Spleen (tissue), 11 donors: ENCODE measurements around the gene PGGT1B. TPM values are rescaled to one million over a fixed set of nuclear protein-coding genes. Genes with fewer than 3 reads are reported as not detected.
A peak's percentile ranks its signal among the peaks of the same experiment; 100 is the strongest.

Experiments used
- DNase-seq: peaks from one replicate; pipeline ENCODE4 v3.0.0-alpha.2; 2020
- H3K27ac ChIP-seq, 8 donors: fragments of 200-600 bp; sonication (generic) in 7 of 8; 1 replicate in 4 of 8; 2 replicates in 4 of 8; pipeline versions ENCODE4 v1.5.0 to v1.8.0; 2016 to 2021; ENCODE audit warnings: inconsistent platforms in 4 of 8, mild to moderate bottlenecking in 4 of 8, moderate library complexity in 1 of 8
- H3K27me3 ChIP-seq, 7 donors: fragments of 200-600 bp; sonication (generic) in 6 of 7; replicated peaks in 1 of 7; 1 replicate in 4 of 7; 2 replicates in 3 of 7; pipeline versions ENCODE4 v1.5.0 to v1.8.0; 2016 to 2021; ENCODE audit warnings: inconsistent platforms in 3 of 7, mild to moderate bottlenecking in 1 of 7
- H3K36me3 ChIP-seq, 6 donors: fragments of 200-600 bp; sonication (generic) in 5 of 6; 1 replicate in 4 of 6; 2 replicates in 2 of 6; pipeline versions ENCODE4 v1.5.0 to v1.8.0; 2016 to 2021; ENCODE audit warnings: inconsistent platforms in 2 of 6
- H3K4me1 ChIP-seq, 6 donors: fragments of 200-600 bp; sonication (generic) in 5 of 6; 1 replicate in 3 of 6; 2 replicates in 3 of 6; pipeline versions ENCODE4 v1.5.0 to v1.8.0; 2016 to 2021; ENCODE audit warnings: inconsistent platforms in 3 of 6
- H3K4me3 ChIP-seq, 8 donors: fragments of 200-600 bp; sonication (generic) in 7 of 8; 1 replicate in 4 of 8; 2 replicates in 4 of 8; pipeline versions ENCODE4 v1.5.0 to v1.8.0; 2016 to 2021; ENCODE audit warnings: inconsistent platforms in 4 of 8, mild to moderate bottlenecking in 4 of 8, moderate library complexity in 2 of 8
- H3K9me3 ChIP-seq, 8 donors: fragments of 200-600 bp; sonication (generic) in 7 of 8; 1 replicate in 4 of 8; 2 replicates in 4 of 8; pipeline versions ENCODE4 v1.5.0 to v1.8.0; 2016 to 2021; ENCODE audit warnings: inconsistent platforms in 4 of 8
- POLR2A ChIP-seq, 3 donors: fragments of 450-650 bp; IDR thresholded peaks; one replicate each; pipeline ENCODE4 v1.5.1; 2017; ENCODE audit warnings: antibody characterized with exemption in 3 of 3, mild to moderate bottlenecking in 1 of 3
- POLR2AphosphoS5 ChIP-seq, 3 donors: sonication (generic); formaldehyde crosslinking; IDR thresholded peaks; one replicate each; pipeline ENCODE4 v1.5.1; 2017; ENCODE audit warnings: antibody characterized with exemption in 3 of 3
- WGBS, 5 donors: extraction: QIAGEN DNeasy Blood & Tissue Kit in 3 of 5; methylation state at CpG; one replicate each; pipeline versions ENCODE4 v1.1.5 to v1.1.7; 2013 to 2018; 5-methylcytosine and 5-hydroxymethylcytosine counted together
- intact Hi-C: fragments of 100-400 bp; cut with DNase I; formaldehyde crosslinking; loops from one replicate; pipeline ENCODE4 v1.15.0; 2023; ENCODE audit warnings: low total_unique reads
- polyA plus RNA-seq, 3 donors: library from polyadenylated mRNA; stranded (reverse); fragments of 200-250 nt; gene quantifications; one replicate each; pipeline ENCODE4 v1.2.1, GENCODE V29; 2013
- total RNA-seq, 7 donors: library from RNA; depleted of rRNA in 3 of 7; stranded (reverse); fragments of >200 nt in 3 of 7; fragmentation: NEBNext Ultra II Directional in 4 of 7; extraction: Animal tissue kit (Norgen Biotek cat#: 25700) in 4 of 7; gene quantifications; one replicate each; pipeline versions ENCODE4 v1.1.0 to v1.2.1, GENCODE V29; 2016 to 2021
- TF ChIP-seq, protein P1 (sequence below), 11 experiments: fragments of 200-600 bp in 7 of 11; fragments of 450-650 bp in 4 of 11; sonication (generic) in 4 of 11; IDR thresholded peaks in 8 of 11; conservative IDR thresholded peaks in 3 of 11; 1 replicate in 7 of 11; 2 replicates in 4 of 11; pipeline versions ENCODE4 v1.4.0 to v1.8.0; 2016 to 2021; ENCODE audit warnings: antibody characterized with exemption in 11 of 11, inconsistent platforms in 4 of 11, mild to moderate bottlenecking in 1 of 11
- donor health status: healthy with polysubstance abuse.
- donor health status: DM: no; HTN: no; CAD: no; lungs with moderate emphysema.
- donor health status: DM: no; HTN: no; CAD: no.
- donor health status: Bipolar disorder and iron deficiency.
- donor health status: healthy.
- donor health status: DM: no; HTN: no; CAD: no.
- donor health status: DM: yes; HTN: yes; CAD: no.

Gene PGGT1B
- total and polyA plus RNA-seq, 10 donors: 3.7 to 59.9 (median 26.8) TPM

DNA sequence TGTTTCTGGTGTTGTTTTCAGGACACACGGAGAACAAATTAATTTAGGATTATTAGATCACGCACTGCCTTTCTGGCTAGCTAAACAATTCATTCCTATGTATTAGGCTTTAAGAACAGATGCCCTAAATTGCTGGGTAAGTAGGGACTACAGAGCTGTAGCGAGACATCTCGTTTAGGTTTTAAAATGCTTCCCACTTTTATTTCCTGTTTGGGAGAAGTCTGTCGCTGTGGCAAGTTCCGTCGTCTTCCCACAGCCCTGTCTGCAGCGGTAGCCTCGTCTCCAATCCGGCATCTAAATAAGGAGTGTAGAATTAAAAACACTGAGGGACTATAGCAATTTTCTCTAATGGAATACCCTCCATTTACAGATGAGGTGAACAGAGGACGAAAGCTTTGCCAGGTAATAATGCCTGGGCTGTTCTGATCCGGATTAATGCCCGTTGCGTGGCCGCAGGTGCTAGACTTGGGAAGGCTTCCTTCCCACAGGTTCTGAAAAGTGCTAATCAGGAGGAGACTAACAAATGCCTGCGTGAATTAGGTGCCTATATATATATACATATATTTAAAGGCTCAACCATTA lies 91.7 kb downstream of the PGGT1B start:
- TF ChIP-seq, protein P1, sequence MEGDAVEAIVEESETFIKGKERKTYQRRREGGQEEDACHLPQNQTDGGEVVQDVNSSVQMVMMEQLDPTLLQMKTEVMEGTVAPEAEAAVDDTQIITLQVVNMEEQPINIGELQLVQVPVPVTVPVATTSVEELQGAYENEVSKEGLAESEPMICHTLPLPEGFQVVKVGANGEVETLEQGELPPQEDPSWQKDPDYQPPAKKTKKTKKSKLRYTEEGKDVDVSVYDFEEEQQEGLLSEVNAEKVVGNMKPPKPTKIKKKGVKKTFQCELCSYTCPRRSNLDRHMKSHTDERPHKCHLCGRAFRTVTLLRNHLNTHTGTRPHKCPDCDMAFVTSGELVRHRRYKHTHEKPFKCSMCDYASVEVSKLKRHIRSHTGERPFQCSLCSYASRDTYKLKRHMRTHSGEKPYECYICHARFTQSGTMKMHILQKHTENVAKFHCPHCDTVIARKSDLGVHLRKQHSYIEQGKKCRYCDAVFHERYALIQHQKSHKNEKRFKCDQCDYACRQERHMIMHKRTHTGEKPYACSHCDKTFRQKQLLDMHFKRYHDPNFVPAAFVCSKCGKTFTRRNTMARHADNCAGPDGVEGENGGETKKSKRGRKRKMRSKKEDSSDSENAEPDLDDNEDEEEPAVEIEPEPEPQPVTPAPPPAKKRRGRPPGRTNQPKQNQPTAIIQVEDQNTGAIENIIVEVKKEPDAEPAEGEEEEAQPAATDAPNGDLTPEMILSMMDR (IDR thresholded peaks at IDR 0.05 in 8 of 11, conservative IDR thresholded peaks at IDR 0.05 in 3 of 11): no peak
- no peak for TF ChIP-seq POLR2A (IDR thresholded peaks at IDR 0.05)
- TF ChIP-seq POLR2AphosphoS5 (IDR thresholded peaks at IDR 0.05): no peak
- Histone ChIP-seq H3K4me3 (peak overlapping the region; percentile 78 to 94 (median 86)), H3K27ac (no peak overlapping the region), H3K36me3 (no peaks in the 10 kb centered on the region), H3K27me3 (peaks cover 0 to 100% (median 36%) of the 10 kb centered on the region in 7 donors), H3K4me1 (peaks cover 16 to 33% (median 21%) of the 10 kb centered on the region in 6 donors), H3K9me3 (peaks cover 0 to 20% (median 16%) of the 10 kb centered on the region in 8 donors)
- no peak for DNase-seq
- intact Hi-C loops: no loop called here
- 9 to 16% (median 11%) methylated on average over 16 of the region's 16 CpGs for WGBS, 5 donors

- WGBS, 5 donors: 0 to 2% (median 1%) methylated on average over 31 to 69 of the region's 69 CpGs
- Histone ChIP-seq H3K4me3 (peak overlapping the region; percentile 78 to 94 (median 86)), H3K4me1 (peaks cover 16 to 33% (median 21%) of the 10 kb centered on the region in 6 donors), H3K36me3 (no peaks in the 10 kb centered on the region), H3K27me3 (peaks cover 0 to 100% (median 36%) of the 10 kb centered on the region in 7 donors), H3K27ac (peak overlapping the region in 3 of 8 donors; percentile 36 to 54 (median 43)), H3K9me3 (peaks cover 0 to 27% (median 22%) of the 10 kb centered on the region in 8 donors)
- peak; percentile 85 for DNase-seq
- TF ChIP-seq, protein P1 (IDR thresholded peaks at IDR 0.05 in 8 of 11, conservative IDR thresholded peaks at IDR 0.05 in 3 of 11): no peak
- TF ChIP-seq POLR2AphosphoS5 (IDR thresholded peaks at IDR 0.05) (no peak), POLR2A (IDR thresholded peaks at IDR 0.05) (no peak)
- intact Hi-C loops: no loop called here
These were observed 92.3 kb downstream of the PGGT1B start for GRCh38 chr5:115170134-115170928.

DNA sequence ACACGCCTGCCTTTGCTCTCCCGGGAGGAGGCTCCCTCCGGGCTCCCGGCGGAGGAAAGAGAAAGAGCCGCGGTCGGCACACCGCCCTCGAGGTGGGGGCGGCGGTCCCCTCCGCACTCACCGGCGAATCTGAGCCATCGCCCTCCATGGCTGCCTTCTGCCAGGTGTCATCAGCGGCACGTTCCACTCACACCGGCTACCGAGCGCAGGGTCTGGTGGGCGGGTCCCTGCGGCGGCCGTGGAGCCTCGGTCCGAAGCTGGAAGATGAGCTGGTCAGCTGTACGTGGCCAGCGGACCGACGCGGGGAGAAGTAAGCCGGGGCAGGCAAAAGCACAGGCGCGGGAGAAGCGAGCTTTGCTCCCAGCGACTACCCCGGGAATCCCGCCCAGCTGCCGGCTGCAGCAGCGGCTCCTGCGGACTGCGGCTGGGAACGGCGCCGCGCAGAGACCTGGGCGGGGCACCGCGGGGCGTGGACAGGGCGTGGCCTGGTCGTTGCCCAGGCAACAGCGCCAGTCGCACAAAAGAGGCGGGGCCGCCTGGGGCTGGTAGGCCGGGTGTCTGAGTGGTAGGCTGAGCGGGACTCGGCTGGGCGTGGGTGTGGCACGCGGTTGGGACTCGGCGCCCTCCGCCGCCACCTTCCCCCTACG lies 93.1 kb downstream of the PGGT1B start, which contains the start of gene TRIM36:
TSS of gene TRIM36 (minus strand) at position 422 of the 647 bp plus-strand sequence. CDS start at position 148, 274 bp downstream.
- peaks cover 0 to 100% (median 40%) of the 10 kb centered on the region in 7 donors for H3K27me3 ChIP-seq
- peak in 1 of 3 donors; percentile 35 for TF ChIP-seq POLR2A (IDR thresholded peaks at IDR 0.05)
- TF ChIP-seq, protein P1 (IDR thresholded peaks at IDR 0.05 in 8 of 11, conservative IDR thresholded peaks at IDR 0.05 in 3 of 11): peak in 6 of 11 experiments; percentile 14 to 38 (median 22)
- TF ChIP-seq POLR2AphosphoS5 (IDR thresholded peaks at IDR 0.05): peak; percentile 72 to 92 (median 84)
- DNase-seq: peak; percentile 97
- H3K4me1 ChIP-seq: peaks cover 16 to 33% (median 21%) of the 10 kb centered on the region in 6 donors
- peaks cover 0 to 33% (median 25%) of the 10 kb centered on the region in 8 donors for H3K9me3 ChIP-seq
- no peaks in the 10 kb centered on the region for H3K36me3 ChIP-seq
- H3K27ac ChIP-seq: peak within 1 kb of the TSS in 4 of 8 donors; percentile 27 to 54 (median 40)
- intact Hi-C loops: no loop called here
- 0 to 1% (median 0%) methylated on average over 29 to 68 of the region's 68 CpGs for whole genome bisulfite sequencing, 5 donors
- H3K4me3 ChIP-seq: peak within 1 kb of the TSS; percentile 78 to 94 (median 86)
